Measurements from ENCODE around the gene SIT1. TPM values are rescaled to one million over a fixed set of nuclear protein-coding genes. Genes with fewer than 3 reads are reported as not detected.

SIT1 gene
- total and polyA plus RNA-seq, 3 donors from 2014 or later: 0.43 to 1.6 TPM; not detected in 1

DNA sequence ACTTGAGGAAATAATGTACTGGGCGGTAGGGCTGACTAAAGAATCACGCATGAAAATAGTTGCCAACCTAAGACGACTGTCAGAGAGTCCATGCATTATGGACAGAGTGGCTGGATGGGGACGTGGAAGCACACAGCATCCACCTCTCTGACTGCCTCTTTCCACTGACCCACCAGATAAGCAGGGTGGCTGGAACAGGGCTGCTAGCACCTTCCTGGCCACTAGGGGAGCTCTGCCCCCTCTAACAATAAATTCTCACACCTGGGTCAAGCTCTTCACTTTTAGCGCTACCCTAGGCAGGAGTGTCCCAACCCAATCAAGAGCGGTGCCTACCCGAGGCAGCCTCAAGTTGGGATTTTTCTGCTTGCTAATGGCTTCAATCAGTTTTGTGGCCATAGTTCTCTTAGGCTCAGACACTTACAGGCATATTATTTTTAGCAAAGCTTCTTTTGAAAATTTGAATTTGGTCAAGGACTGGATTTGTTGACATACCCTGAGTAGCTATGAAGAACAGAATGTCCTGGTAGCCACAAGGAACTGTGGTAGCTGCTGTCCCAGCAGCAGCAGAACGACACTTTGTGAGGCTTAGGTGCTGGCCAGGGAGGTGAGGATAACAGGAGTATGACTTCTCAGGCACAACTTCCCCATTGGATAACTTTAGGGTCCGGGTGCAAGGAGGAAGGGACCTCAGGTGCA lies 45.9 kb upstream of the SIT1 start:
- TF ChIP-seq POLR2A (IDR thresholded peaks at IDR 0.05): no peak
- peak; percentile 63 to 85 (median 76) for TF ChIP-seq CTCF (IDR thresholded peaks at IDR 0.05)
- H3K4me3 ChIP-seq: no peak overlapping the region
- peak overlapping the region; percentile 7 to 57 for H3K27ac ChIP-seq
- peak; percentile 69 for DNase-seq
- no peaks in the 10 kb centered on the region for H3K9me3 ChIP-seq
- 41 to 50% methylated on average over 9 of the region's 9 CpGs for WGBS, 2 donors
- H3K4me1 ChIP-seq: peaks cover 9% of the 10 kb centered on the region
- no peaks in the 10 kb centered on the region for H3K36me3 ChIP-seq (ENCODE audit: low read depth, missing control alignments)
- H3K27me3 ChIP-seq: no peaks in the 10 kb centered on the region
- intact Hi-C loops (cut with DNase I; ENCODE audit: low total_unique reads): no loop called here

- no peak for TF ChIP-seq POLR2A (IDR thresholded peaks at IDR 0.05)
- no peak for TF ChIP-seq CTCF (IDR thresholded peaks at IDR 0.05)
- 77 to 84% methylated on average over 3 of the region's 3 CpGs for whole genome bisulfite sequencing, 2 donors
- Histone ChIP-seq H3K4me3 (no peak overlapping the region), H3K27me3 (no peaks in the 10 kb centered on the region), H3K4me1 (peaks cover 13% of the 10 kb centered on the region), H3K36me3 (ENCODE audit: low read depth, missing control alignments) (no peaks in the 10 kb centered on the region), H3K27ac (peak overlapping the region in 1 of 2 donors; percentile 53), H3K9me3 (no peaks in the 10 kb centered on the region)
- no peak for DNase-seq
- intact Hi-C loops (cut with DNase I; ENCODE audit: low total_unique reads): no loop called here
Observed at GRCh38 chr9:35695943-35696401, 45.2 kb upstream of the SIT1 start.

DNA sequence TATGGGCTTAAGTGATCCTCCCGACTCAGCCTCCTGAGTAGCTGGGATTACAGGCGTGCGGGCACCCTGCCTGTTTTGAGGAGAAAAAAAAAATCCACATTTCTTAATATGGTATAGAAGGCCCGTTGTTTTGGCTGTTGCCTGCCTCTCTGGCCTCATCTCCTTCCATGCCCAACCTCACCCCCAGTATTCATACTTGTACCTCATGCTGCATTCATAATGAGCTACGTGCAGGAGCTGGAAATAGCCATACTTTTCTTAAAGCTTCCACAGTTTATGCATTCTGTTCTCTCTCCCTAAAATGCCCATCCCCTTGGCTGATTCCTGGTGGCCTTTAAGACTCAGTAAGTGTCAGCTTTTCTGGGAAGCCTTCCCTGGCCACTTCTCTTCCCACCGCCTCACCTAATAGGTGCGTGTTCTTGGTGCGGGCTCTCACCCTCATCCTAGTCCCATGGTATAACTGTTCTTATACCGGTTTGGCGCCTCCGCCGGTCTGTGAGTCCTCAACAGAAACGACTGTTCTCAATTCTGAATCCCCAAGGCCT lies 41.1 kb upstream of the SIT1 start:
- Histone ChIP-seq H3K27ac (peak overlapping the region; percentile 83 to 93), H3K4me3 (peak overlapping the region in 1 of 2 donors; percentile 77), H3K36me3 (ENCODE audit: low read depth, missing control alignments) (no peaks in the 10 kb centered on the region), H3K27me3 (no peaks in the 10 kb centered on the region), H3K4me1 (peaks cover 10% of the 10 kb centered on the region), H3K9me3 (no peaks in the 10 kb centered on the region)
- TF ChIP-seq CTCF (IDR thresholded peaks at IDR 0.05): no peak
- TF ChIP-seq POLR2A (IDR thresholded peaks at IDR 0.05): no peak
- intact Hi-C loops (cut with DNase I; ENCODE audit: low total_unique reads): no loop called here
- DNase-seq: no peak
- 55 to 58% methylated on average over 13 of the region's 13 CpGs for WGBS, 2 donors

DNA sequence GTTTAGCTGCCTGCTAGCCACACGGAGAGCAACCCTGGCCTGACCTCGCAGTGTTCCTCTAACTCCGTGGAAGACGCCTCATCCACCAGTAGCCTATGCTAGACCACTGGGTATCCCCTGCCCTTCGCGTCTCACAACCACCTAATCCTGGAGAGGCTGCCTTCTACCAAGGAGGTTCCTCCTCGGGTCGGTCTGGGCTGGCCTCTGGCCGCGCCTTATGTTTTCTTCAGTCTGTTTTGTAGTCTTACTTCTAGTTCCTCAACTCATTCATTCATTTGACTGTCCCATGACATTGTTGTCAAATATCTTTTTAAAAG lies 40.6 kb upstream of the SIT1 start:
- Histone ChIP-seq H3K9me3 (no peaks in the 10 kb centered on the region), H3K27me3 (no peaks in the 10 kb centered on the region), H3K4me3 (peak overlapping the region; percentile 64 to 77), H3K4me1 (peaks cover 12% of the 10 kb centered on the region), H3K27ac (peak overlapping the region; percentile 83 to 93), H3K36me3 (ENCODE audit: low read depth, missing control alignments) (no peaks in the 10 kb centered on the region)
- WGBS, 2 donors: 5 to 13% methylated on average over 9 to 10 of the region's 10 CpGs
- TF ChIP-seq POLR2A (IDR thresholded peaks at IDR 0.05) (no peak), CTCF (IDR thresholded peaks at IDR 0.05) (no peak)
- no peak for DNase-seq
- intact Hi-C loops (cut with DNase I; ENCODE audit: low total_unique reads): no loop called here

All from testis (tissue), 3 donors.